HepG2 (cell line): ENCODE measurements around the gene MYO16. TPM values are rescaled to one million over a fixed set of nuclear protein-coding genes. Genes with fewer than 3 reads are reported as not detected.

ENCODE experiments used
- ATAC-seq: fragments of 200-7000 bp; cut with Tn5 transposase; 3 replicates; pipeline ENCODE4 v1.9.1; 2020; ENCODE audit warnings: mild to moderate bottlenecking, moderate library complexity
- BruUV-seq: library from RNA; stranded (reverse); fragments of 400-500 nt; replicated peaks from 2 replicates; lab custom pipeline; 2021; lab: Mats Ljungman, UMichigan
- CTCF ChIA-PET: fragments of 300-600 bp; formaldehyde crosslinking; extraction: SDS; loops from one replicate; lab custom pipeline; 2021; ENCODE audit warnings: low total read pairs, inconsistent platforms, low intra/inter-chr PET ratio; lab: Yijun Ruan, JAX
- POLR2A ChIA-PET: fragments of 350-600 bp; sonication (Branson Sonifier 250); formaldehyde crosslinking; loops from one replicate; lab custom pipeline; 2020; ENCODE audit warnings: antibody characterized with exemption, inconsistent platforms; lab: Yijun Ruan, JAX
- DNase-seq: peaks from one replicate; pipeline ENCODE4 v3.0.0-alpha.2; 2015; ENCODE audit warnings: low spot score
- FAIRE-seq: peaks from 3 replicates; lab custom pipeline; 2011; peaks lifted over from hg19 to GRCh38; lab: Jason Lieb, UNC
- H2AFZ ChIP-seq: one replicate; pipeline ENCODE4 v1.6.1; 2011; ENCODE audit warnings: low read length, inconsistent platforms
- H3K27ac ChIP-seq: fragments of 300-600 bp; 3 replicates; pipeline ENCODE4 v1.8.0; 2011; ENCODE audit warnings: mixed run types, mild to moderate bottlenecking, mixed read lengths, low read length, inconsistent platforms; ENCODE audit not compliant: insufficient read depth; ENCODE audit errors: extremely low read length
- H3K27me3 ChIP-seq, 2 experiments: fragments of 200-600 bp in 1 of 2; 2 replicates in 1 of 2; 3 replicates in 1 of 2; pipeline versions ENCODE4 v1.6.0 to v1.8.0; 2011; ENCODE audit warnings: low read length in 2 of 2, mild to moderate bottlenecking in 2 of 2, moderate library complexity in 2 of 2, inconsistent platforms in 1 of 2; ENCODE audit not compliant: insufficient read depth in 2 of 2, control insufficient read depth in 1 of 2
- H3K36me3 ChIP-seq, 2 experiments: fragments of 200-600 bp in 1 of 2; replicated peaks in 1 of 2; 2 replicates in 1 of 2; 3 replicates in 1 of 2; pipeline versions ENCODE4 v1.5.1 to v1.8.0; 2011; ENCODE audit warnings: low read length in 2 of 2, inconsistent platforms in 1 of 2; ENCODE audit not compliant: insufficient read depth in 2 of 2, control insufficient read depth in 1 of 2
- H3K4me1 ChIP-seq: 2 replicates; pipeline ENCODE4 v1.5.1; 2012; ENCODE audit warnings: low read length, inconsistent platforms; ENCODE audit not compliant: insufficient read depth
- H3K4me2 ChIP-seq: 2 replicates; pipeline ENCODE4 v1.6.0; 2011; ENCODE audit warnings: low read depth, low read length, inconsistent platforms
- H3K4me3 ChIP-seq, 3 experiments: fragments of 200-600 bp in 1 of 3; sonication (generic), shearing (Covaris generic) in 1 of 3; replicated peaks in 1 of 3; 2 replicates each; pipeline ENCODE4 v1.5.1; 2011 to 2016; ENCODE audit warnings: low read length in 3 of 3, inconsistent platforms in 2 of 3, low read depth in 2 of 3, mild to moderate bottlenecking in 2 of 3, control low read depth in 1 of 3, mixed read lengths in 1 of 3; ENCODE audit not compliant: insufficient read depth in 1 of 3
- H3K79me2 ChIP-seq: one replicate; pipeline ENCODE4 v1.6.1; 2011; ENCODE audit warnings: low read length, inconsistent platforms; ENCODE audit not compliant: insufficient read depth
- H3K9ac ChIP-seq: 2 replicates; pipeline ENCODE4 v1.6.0; 2011; ENCODE audit warnings: mild to moderate bottlenecking, low read depth, low read length, inconsistent platforms; ENCODE audit not compliant: insufficient read depth
- H3K9me3 ChIP-seq: 2 replicates; pipeline ENCODE4 v1.5.1; 2012; ENCODE audit warnings: mild to moderate bottlenecking, low read length
- H4K20me1 ChIP-seq: 2 replicates; pipeline ENCODE4 v1.6.0; 2011; ENCODE audit warnings: inconsistent platforms, mild to moderate bottlenecking, low read length, moderate library complexity; ENCODE audit not compliant: insufficient read depth
- CBX1 ChIP-seq: IDR thresholded peaks from one replicate; pipeline ENCODE4 v1.6.1; 2016; ENCODE audit warnings: antibody characterized with exemption, low read depth
- CSRNP2 ChIP-seq: sonication (generic); formaldehyde crosslinking; conservative IDR thresholded peaks from 2 replicates; pipeline ENCODE4 v1.8.0; 2022; ENCODE audit warnings: low read depth, missing genetic modification reagents
- GTF2F1 ChIP-seq: fragments of 150-350 bp; IDR thresholded peaks from 2 replicates; pipeline ENCODE4 v1.6.1; 2014; ENCODE audit warnings: low read length
- RARG ChIP-seq: sonication (generic); formaldehyde crosslinking; IDR thresholded peaks from 2 replicates; pipeline ENCODE4 v1.4.0; 2020; ENCODE audit warnings: low read depth, mild to moderate bottlenecking, missing genetic modification reagents
- SMAD1 ChIP-seq: sonication (generic); formaldehyde crosslinking; IDR thresholded peaks from 2 replicates; pipeline ENCODE4 v1.4.0; 2020; ENCODE audit warnings: missing genetic modification reagents, low read depth, mild to moderate bottlenecking, borderline replicate concordance
- SMARCE1 ChIP-seq: fragments of 450-650 bp; IDR thresholded peaks from 2 replicates; pipeline ENCODE4 v1.6.1; 2017; ENCODE audit warnings: borderline replicate concordance
- TFDP1 ChIP-seq: IDR thresholded peaks from 2 replicates; pipeline ENCODE4 v1.6.1; 2016; ENCODE audit warnings: missing compliant biosample characterization, missing genetic modification reagents, borderline replicate concordance
- ZNF790 ChIP-seq: sonication (generic); formaldehyde crosslinking; IDR thresholded peaks from 2 replicates; pipeline ENCODE4 v1.8.0; 2022; ENCODE audit warnings: missing genetic modification reagents, mild to moderate bottlenecking, borderline replicate concordance
- ZSCAN12 ChIP-seq: sonication (generic); formaldehyde crosslinking; IDR thresholded peaks from 2 replicates; pipeline ENCODE4 v1.9.0; 2021; ENCODE audit warnings: mild to moderate bottlenecking, missing genetic modification reagents
- WGBS: methylation state at CpG from one replicate; pipeline ENCODE4 v1.1.6; 2017; ENCODE audit warnings: low lambda C conversion rate; 5-methylcytosine and 5-hydroxymethylcytosine counted together
- in situ Hi-C: cut with HindIII; loops from 2 replicates; pipeline ENCODE4 v1.10.0; 2017; ENCODE audit warnings: low pct_unique_long_range_greater_than_20kb; ENCODE audit not compliant: extremely low pct_ligation_motif_present
- intact Hi-C: fragments of 100-400 bp; cut with micrococcal nuclease; formaldehyde crosslinking; loops from one replicate; pipeline ENCODE4 v1.10.0; 2022; ENCODE audit not compliant: unreplicated experiment
- polyA plus RNA-seq, 8 experiments: library from polyadenylated mRNA; depleted of rRNA in 3 of 8; stranded (reverse) in 7 of 8; unstranded in 1 of 8; fragments of >200 nt; fragmentation: Illumina TruSeq in 4 of 8; extraction: Trizol in 4 of 8; gene quantifications; 2 replicates each; pipeline versions ENCODE4 v1.2.1 to v1.2.3, GENCODE V29; 2011 to 2016; ENCODE audit warnings: low read depth in 4 of 8, missing spikeins in 1 of 8, mixed read lengths in 1 of 8; ENCODE audit not compliant: insufficient read depth in 1 of 8
- total RNA-seq, 5 experiments: library from RNA; depleted of rRNA; stranded (reverse); fragments of >200 nt; fragmentation: Illumina TruSeq; extraction: Trizol; gene quantifications; 2 replicates each; pipeline ENCODE4 v1.2.3, GENCODE V29; 2016; ENCODE audit warnings: low read depth in 1 of 5
- TF ChIP-seq, protein P1 (sequence below): sonication (generic); formaldehyde crosslinking; IDR thresholded peaks from 2 replicates; pipeline ENCODE4 v1.5.0; 2020; ENCODE audit warnings: mild to moderate bottlenecking, missing genetic modification reagents, moderate library complexity

MYO16 gene
- total and polyA plus RNA-seq, 2 of the 13 experiments (the other 11 are each of a cell fraction or from before 2014, with no cell fraction given), result not detected

GRCh38 chr13:109151696-109152095 lies 522.3 kb downstream of the MYO16 start:
- Histone ChIP-seq H3K79me2 (no peaks in the 10 kb centered on the region), H3K9ac (no peak overlapping the region), H3K36me3 (no peaks in the 10 kb centered on the region), H3K27me3 (no peaks in the 10 kb centered on the region; a peak in 1 of 5 replicates), H3K9me3 (no peaks in the 10 kb centered on the region), H2AFZ (no peak overlapping the region), H3K4me1 (no peaks in the 10 kb centered on the region), H3K27ac (no peak overlapping the region), H4K20me1 (no peaks in the 10 kb centered on the region), H3K4me3 (no peak overlapping the region), H3K4me2 (no peak overlapping the region)
- in situ Hi-C loops (no loop called here), intact Hi-C loops (no loop called here)
- no peak for ATAC-seq
- no peak for FAIRE-seq
- BruUV-seq, result no TSS peak
- no peak for TF ChIP-seq GTF2F1
- TF ChIP-seq ZSCAN12 (CRISPR knock-in tag), result no peak
- TF ChIP-seq SMAD1 (CRISPR knock-in tag), result no peak
- TF ChIP-seq, protein P1, sequence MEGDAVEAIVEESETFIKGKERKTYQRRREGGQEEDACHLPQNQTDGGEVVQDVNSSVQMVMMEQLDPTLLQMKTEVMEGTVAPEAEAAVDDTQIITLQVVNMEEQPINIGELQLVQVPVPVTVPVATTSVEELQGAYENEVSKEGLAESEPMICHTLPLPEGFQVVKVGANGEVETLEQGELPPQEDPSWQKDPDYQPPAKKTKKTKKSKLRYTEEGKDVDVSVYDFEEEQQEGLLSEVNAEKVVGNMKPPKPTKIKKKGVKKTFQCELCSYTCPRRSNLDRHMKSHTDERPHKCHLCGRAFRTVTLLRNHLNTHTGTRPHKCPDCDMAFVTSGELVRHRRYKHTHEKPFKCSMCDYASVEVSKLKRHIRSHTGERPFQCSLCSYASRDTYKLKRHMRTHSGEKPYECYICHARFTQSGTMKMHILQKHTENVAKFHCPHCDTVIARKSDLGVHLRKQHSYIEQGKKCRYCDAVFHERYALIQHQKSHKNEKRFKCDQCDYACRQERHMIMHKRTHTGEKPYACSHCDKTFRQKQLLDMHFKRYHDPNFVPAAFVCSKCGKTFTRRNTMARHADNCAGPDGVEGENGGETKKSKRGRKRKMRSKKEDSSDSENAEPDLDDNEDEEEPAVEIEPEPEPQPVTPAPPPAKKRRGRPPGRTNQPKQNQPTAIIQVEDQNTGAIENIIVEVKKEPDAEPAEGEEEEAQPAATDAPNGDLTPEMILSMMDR (CRISPR knock-in tag), result no peak
- no peak for TF ChIP-seq CBX1
- DNase-seq, result no peak
- CTCF ChIA-PET, result no interaction called here
- 27% methylated on average over 1 of the region's 5 CpGs for WGBS
- POLR2A ChIA-PET, result no interaction called here

GRCh38 chr13:109152311-109152820 lies 523.0 kb downstream of the MYO16 start:
- H3K4me1 ChIP-seq, result no peaks in the 10 kb centered on the region
- no peaks in the 10 kb centered on the region for H4K20me1 ChIP-seq
- no peak overlapping the region for H3K27ac ChIP-seq
- BruUV-seq, result no TSS peak
- in situ Hi-C loops, result no loop called here
- no peaks in the 10 kb centered on the region; a peak in 1 of 5 replicates for H3K27me3 ChIP-seq
- H3K79me2 ChIP-seq, result no peaks in the 10 kb centered on the region
- intact Hi-C loops, result no loop called here
- POLR2A ChIA-PET, result no interaction called here
- H3K4me3 ChIP-seq, result no peak overlapping the region
- 52% methylated on average over 9 of the region's 9 CpGs for WGBS
- H3K9ac ChIP-seq, result no peak overlapping the region
- FAIRE-seq, result no peak
- no peak for DNase-seq
- ATAC-seq, result no peak
- H3K36me3 ChIP-seq, result no peaks in the 10 kb centered on the region
- H3K9me3 ChIP-seq, result no peaks in the 10 kb centered on the region
- no peak overlapping the region for H2AFZ ChIP-seq
- TF ChIP-seq TFDP1 (no peak), CSRNP2 (no peak), RARG (CRISPR knock-in tag) (no peak), SMARCE1 (no peak), ZNF790 (CRISPR knock-in tag) (no peak)
- H3K4me2 ChIP-seq, result no peak overlapping the region
- CTCF ChIA-PET, result no interaction called here
